ENCODE results near the gene MAP4K3.

DNA sequence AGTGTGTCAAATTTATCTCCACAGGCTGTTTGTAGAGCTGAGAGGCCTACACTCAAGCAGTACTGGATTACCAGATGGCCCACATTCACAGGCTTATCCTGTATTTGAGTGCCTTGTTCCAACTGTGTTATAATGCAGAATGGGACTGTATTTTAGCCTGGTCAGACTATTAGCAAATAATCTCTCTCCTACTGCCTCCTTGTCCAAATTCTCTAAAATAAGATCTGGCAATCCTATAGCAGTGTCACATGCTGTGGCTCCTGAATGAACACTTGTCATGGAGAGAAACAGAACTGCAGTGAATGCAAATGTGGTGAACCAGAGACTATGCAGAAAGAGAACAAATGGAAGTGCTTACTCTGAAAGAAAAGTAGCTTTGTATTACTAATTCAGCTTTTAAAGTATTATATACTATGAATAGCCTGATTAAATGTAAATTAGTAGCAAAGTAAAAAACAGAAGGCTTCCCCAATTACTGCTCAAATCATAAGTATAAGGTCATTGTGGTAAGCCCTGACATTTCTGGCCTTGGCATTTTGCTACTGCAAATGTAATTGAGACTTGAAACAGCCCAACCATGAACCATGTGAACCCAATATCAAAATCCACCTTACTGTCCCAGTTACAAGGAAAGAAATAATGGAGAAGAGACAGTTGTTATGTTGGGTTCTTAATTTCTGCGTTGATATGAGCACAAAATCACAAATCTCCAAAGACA lies 80.0 kb downstream of the MAP4K3 start:
- TF ChIP-seq CTCF (IDR thresholded peaks at IDR 0.05; ENCODE audit: insufficient read depth, low read depth, low read length): no peak
- no peak for TF ChIP-seq EZH2 (IDR thresholded peaks at IDR 0.05; ENCODE audit: insufficient read depth, low read length)

Data from astrocyte (in vitro differentiated cells and primary cell).